Epidermal melanocyte (primary cell): ENCODE results near the gene HYAL2.

ENCODE experiments used
- DNase-seq: peaks from one replicate; pipeline ENCODE4 v3.0.0; 2011; ENCODE audit warnings: low spot score; ENCODE audit not compliant: insufficient read length

Gene HYAL2

DNA sequence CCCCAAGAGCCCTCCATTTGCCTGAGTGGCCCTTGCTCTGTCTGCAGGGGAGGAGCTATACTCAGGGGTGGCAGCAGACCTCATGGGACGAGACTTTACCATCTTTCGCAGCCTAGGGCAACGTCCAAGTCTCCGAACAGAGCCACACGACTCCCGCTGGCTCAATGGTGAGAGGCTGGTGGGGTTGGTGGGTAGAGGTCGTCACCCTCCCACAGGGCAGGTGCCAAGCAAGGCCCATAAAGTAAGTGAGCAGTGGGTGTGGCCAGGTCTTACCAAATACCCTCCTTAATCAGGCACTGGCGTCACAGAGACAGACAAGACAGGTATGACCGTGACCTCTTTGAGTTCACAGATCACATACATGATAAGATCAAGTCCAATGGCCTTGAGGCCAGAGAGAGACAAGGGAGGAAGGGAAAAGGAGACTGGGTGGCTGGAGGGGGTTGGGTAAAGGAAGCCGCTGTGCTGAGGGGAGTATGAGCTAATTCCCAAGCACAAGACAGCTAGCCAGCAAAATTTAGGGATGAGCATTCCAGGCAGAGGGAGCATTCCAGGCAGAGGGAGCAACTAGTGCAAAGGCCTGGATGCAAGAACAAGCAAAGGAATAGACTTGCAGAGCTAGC, 51.1 kb downstream of the HYAL2 start:
- no peak for DNase-seq

DNA sequence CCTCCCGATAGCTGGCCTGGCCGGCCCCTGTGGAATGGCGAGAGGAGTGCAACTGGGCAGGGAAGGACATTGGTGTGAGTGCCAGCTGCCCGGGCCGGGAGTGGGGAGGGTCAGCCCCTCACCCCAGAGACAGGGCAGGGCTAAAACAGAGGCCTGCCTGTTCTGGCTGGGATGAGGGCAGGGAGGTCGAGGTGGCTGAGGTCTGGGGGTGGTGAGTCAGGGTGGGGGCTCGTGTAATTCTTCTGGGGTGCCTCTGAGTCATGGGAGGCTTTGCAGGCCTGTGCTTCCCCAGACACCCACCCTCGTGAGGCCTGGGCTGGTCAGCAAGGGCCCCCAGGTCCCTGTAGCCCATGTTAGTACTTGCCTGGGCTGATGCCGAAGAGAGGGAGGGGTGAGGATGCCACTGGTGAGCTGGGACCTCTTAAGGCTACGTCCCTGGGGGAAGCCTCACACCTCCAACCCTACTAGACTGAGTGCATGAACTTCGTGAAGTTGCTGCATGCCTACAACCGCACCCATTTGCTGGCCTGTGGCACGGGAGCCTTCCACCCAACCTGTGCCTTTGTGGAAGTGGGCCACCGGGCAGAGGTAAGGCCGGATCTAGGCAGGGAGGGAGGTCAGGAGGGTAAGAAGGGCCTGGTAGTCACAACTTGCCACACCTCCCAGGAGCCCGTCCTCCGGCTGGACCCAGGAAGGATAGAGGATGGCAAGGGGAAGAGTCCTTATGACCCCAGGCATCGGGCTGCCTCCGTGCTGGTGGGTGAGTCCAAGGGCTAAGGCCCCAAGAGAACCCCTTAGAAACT, 51.9 kb downstream of the HYAL2 start:
- no peak for DNase-seq

DNA sequence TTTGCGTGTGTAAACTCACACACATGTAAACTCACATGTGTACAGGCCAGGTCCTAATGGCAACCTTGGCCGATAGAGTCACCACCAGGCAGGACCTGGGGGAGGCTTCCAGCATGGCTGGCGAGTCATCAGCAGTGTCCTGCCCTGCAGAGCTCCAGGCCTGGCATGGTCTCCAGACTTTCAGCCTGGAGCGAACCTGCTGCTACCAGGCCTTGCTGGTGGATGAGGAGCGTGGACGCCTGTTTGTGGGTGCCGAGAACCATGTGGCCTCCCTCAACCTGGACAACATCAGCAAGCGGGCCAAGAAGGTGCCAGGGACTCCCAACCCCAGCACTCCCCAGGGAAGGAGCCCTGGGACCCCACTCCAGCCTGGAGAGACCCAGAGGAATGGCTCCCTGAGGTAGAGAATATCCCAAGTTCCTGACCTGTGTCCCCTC, 52.5 kb downstream of the HYAL2 start:
- no peak for DNase-seq

DNA sequence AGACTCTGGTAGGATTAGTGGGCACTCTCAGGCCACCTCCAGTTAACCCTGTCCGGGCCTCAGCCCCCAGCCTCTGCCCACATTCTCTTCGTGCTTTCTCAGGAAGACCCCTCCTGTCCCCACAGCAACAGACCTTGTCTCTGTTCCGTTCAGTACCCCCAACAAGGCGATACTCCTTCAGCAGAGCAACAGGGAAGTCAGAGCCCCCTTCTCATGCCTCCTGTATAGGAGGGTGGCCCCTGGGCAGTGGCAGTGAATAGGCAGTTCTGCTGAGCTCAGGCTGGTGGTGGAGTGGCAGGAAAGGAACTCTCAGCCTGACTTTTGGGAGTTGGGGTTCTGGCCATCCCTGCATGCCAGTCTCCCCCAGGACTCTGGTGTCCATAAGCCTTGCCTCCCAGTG, 53.1 kb downstream of the HYAL2 start:
- DNase-seq: no peak

DNA sequence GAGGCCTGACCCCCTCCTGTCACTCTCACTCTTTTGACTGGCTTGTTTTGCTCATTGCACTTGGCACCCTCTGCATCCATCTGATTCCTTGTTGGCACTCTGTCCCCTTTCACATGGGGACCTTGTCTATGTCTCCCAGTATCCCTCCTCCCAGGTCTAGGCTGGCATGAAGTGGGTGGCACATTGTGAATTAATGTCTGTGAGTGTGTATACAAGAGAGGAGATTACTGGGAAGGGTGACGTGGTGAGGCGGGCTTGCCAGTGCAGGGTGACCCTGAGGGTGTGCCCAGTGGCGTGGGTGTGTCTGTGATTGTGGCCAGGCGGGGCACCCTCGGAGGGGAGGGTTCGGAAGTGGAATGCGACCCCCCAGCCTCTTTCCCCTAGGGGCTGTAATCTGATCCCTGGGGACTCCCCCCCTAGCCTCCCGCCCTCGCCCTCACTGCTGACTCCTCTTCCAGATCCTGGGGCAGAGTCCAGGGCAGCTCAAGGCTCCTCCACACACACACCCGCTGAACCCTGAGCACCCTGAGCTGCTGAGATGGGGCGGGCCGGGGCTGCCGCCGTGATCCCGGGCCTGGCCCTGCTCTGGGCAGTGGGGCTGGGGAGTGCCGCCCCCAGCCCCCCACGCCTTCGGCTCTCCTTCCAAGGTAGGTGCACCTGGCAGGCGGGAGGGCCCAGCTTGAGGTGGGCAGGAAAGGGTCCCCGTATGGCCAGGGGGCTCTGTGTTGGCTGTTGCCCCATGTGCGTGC, 53.7 kb downstream of the HYAL2 start, which contains the start of gene SEMA3B:
TSS of gene SEMA3B (plus strand) at position 445 of the 749 bp plus-strand sequence. CDS start at position 539, 94 bp downstream.
- no peak for DNase-seq

DNA sequence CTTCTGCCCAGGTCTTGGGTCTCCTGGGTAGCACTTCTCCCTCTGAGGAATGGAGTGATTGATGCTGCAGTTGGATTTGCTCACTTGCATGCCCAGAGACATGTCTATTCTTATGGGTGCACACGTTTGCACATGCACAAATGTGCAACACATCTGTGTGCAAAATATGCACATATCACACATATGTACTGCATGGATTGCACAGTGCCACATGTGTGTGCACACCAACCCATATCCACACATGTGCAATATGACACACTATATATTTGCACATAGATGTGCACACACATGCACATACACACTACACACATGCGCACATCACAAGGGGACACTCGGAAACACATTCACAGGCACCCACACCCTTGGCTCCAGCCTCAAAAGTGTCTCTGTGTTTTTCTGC, 54.3 kb downstream of the HYAL2 start:
- DNase-seq: no peak
